K562 (cell line): ENCODE results near the gene MARS2. TPM values are rescaled to one million over a fixed set of nuclear protein-coding genes. Genes with fewer than 3 reads are reported as not detected.

Source experiments
- ATAC-seq: fragments of 200-7000 bp; cut with Tn5 transposase; 3 replicates; pipeline ENCODE4 v1.9.1; 2020; ENCODE audit warnings: moderate library complexity
- BruUV-seq: library from RNA; stranded (reverse); fragments of 400-500 nt; replicated peaks from 2 replicates; lab custom pipeline; 2021; lab: Mats Ljungman, UMichigan
- CTCF ChIA-PET: fragments of 300-600 bp; formaldehyde crosslinking; extraction: SDS; loops from one replicate; lab custom pipeline; 2021; ENCODE audit warnings: low intra/inter-chr PET ratio; lab: Yijun Ruan, JAX
- POLR2A ChIA-PET: fragments of 300-600, 350-650 bp; sonication (Branson Sonifier 250); formaldehyde crosslinking; extraction: SDS; loops from one replicate; lab custom pipeline; 2021; ENCODE audit warnings: antibody characterized with exemption, inconsistent platforms; lab: Yijun Ruan, JAX
- DNase-seq, 4 experiments: peaks; one replicate each; pipeline versions ENCODE4 v3.0.0 to v3.0.0-alpha.2; 2011 to 2018; ENCODE audit warnings: low spot score in 3 of 4, mixed read lengths in 3 of 4; ENCODE audit errors: extremely low read depth in 1 of 4
- FAIRE-seq: peaks from 2 replicates; lab custom pipeline; 2011; peaks lifted over from hg19 to GRCh38; lab: Jason Lieb, UNC
- H2AFZ ChIP-seq: 2 replicates; pipeline ENCODE4 v1.6.0; 2011; ENCODE audit warnings: low read depth, low read length, control low read depth, inconsistent platforms
- H3K27ac ChIP-seq: fragments of 200-600 bp; 3 replicates; pipeline ENCODE4 v1.8.0; 2011; ENCODE audit warnings: low read depth, mild to moderate bottlenecking, control low read depth, inconsistent platforms, low read length, moderate library complexity, mixed read lengths; ENCODE audit errors: extremely low read depth
- H3K27me3 ChIP-seq, 2 experiments: fragments of 300-600 bp in 1 of 2; 2 replicates in 1 of 2; 3 replicates in 1 of 2; pipeline versions ENCODE4 v1.6.0 to v1.8.0; 2011; ENCODE audit warnings: inconsistent platforms in 2 of 2, low read length in 2 of 2, mild to moderate bottlenecking in 1 of 2, mixed read lengths in 1 of 2, moderate library complexity in 1 of 2; ENCODE audit not compliant: control insufficient read depth in 2 of 2, insufficient read depth in 2 of 2
- H3K36me3 ChIP-seq: fragments of 300-600 bp; 3 replicates; pipeline ENCODE4 v1.8.0; 2011; ENCODE audit warnings: mild to moderate bottlenecking, low read length, inconsistent platforms; ENCODE audit not compliant: control insufficient read depth, insufficient read depth
- H3K4me1 ChIP-seq, 2 experiments: fragments of 200-600 bp in 1 of 2; replicated peaks in 1 of 2; 2 replicates in 1 of 2; 3 replicates in 1 of 2; pipeline versions ENCODE4 v1.5.1 to v1.8.0; 2011; ENCODE audit warnings: inconsistent platforms in 2 of 2, low read length in 2 of 2, mild to moderate bottlenecking in 1 of 2, mixed read lengths in 1 of 2, moderate library complexity in 1 of 2; ENCODE audit not compliant: control insufficient read depth in 2 of 2, insufficient read depth in 2 of 2
- H3K4me2 ChIP-seq: 2 replicates; pipeline ENCODE4 v1.6.1; 2011; ENCODE audit warnings: low read length, control low read depth, inconsistent platforms, mixed read lengths; ENCODE audit not compliant: insufficient read depth
- H3K4me3 ChIP-seq: fragments of 200-600 bp; sonication (generic), shearing (Covaris generic); 2 replicates; pipeline ENCODE4 v1.5.1; 2016; ENCODE audit warnings: control low read depth, inconsistent platforms
- H3K79me2 ChIP-seq: fragments of 200-600 bp; 3 replicates; pipeline ENCODE4 v1.8.0; 2011; ENCODE audit warnings: low read length, inconsistent platforms; ENCODE audit not compliant: control insufficient read depth, insufficient read depth
- H3K9ac ChIP-seq, 2 experiments: 2 replicates each; pipeline versions ENCODE4 v1.6.0 to v1.6.1; 2011; ENCODE audit warnings: low read depth in 2 of 2, low read length in 2 of 2, control low read depth in 1 of 2, inconsistent platforms in 1 of 2, mild to moderate bottlenecking in 1 of 2, mixed read lengths in 1 of 2; ENCODE audit not compliant: insufficient read depth in 1 of 2
- H3K9me1 ChIP-seq: one replicate; pipeline ENCODE4 v1.6.0; 2011; ENCODE audit warnings: inconsistent platforms, mild to moderate bottlenecking, low read length, moderate library complexity; ENCODE audit not compliant: control insufficient read depth, insufficient read depth
- H3K9me3 ChIP-seq: replicated peaks from 2 replicates; pipeline ENCODE4 v1.5.1; 2011; ENCODE audit warnings: low read depth, low read length, inconsistent platforms; ENCODE audit not compliant: control insufficient read depth, insufficient read depth
- H4K20me1 ChIP-seq: replicated peaks from 2 replicates; pipeline ENCODE4 v1.6.1; 2011; ENCODE audit warnings: low read length, inconsistent platforms, mixed read lengths; ENCODE audit not compliant: control insufficient read depth, insufficient read depth
- ETV1 ChIP-seq: fragments of 450-650 bp; conservative IDR thresholded peaks from 2 replicates; pipeline ENCODE4 v1.6.1; 2016; ENCODE audit warnings: missing genetic modification characterization, control low read depth, low read depth, missing compliant biosample characterization
- WGBS: fragments of 100-300 bp; shearing (Covaris generic); methylation state at CpG from one replicate; pipeline ENCODE4 v1.1.6; 2016; ENCODE audit warnings: low coverage, mixed read lengths; ENCODE audit not compliant: insufficient coverage; ENCODE audit errors: missing lambda C conversion rate; 5-methylcytosine and 5-hydroxymethylcytosine counted together
- in situ Hi-C: fragments of 300-500 bp; cut with MboI; formaldehyde crosslinking; loops from 4 replicates; pipeline ENCODE4 v1.15.0; 2018; ENCODE audit warnings: inconsistent platforms, mixed read lengths
- intact Hi-C: fragments of 100-400 bp; cut with micrococcal nuclease; formaldehyde crosslinking; loops from 2 replicates; pipeline ENCODE4 v1.14.2; 2022
- polyA plus RNA-seq, 8 experiments: library from polyadenylated mRNA; depleted of rRNA in 4 of 8; stranded (reverse) in 5 of 8; unstranded in 3 of 8; fragments of >200 nt; fragmentation: Nextera tagmentation in 2 of 8; fragmentation: Illumina TruSeq in 1 of 8; extraction: Ambion mirVana in 2 of 8; extraction: Trizol in 1 of 8; gene quantifications; 2 replicates each; pipeline versions ENCODE4 v1.2.1 to v1.2.3, GENCODE V29; 2011 to 2014; ENCODE audit warnings: inconsistent platforms in 1 of 8, missing spikeins in 1 of 8
- total RNA-seq, 7 experiments: library from RNA; depleted of rRNA in 6 of 7; stranded (reverse); fragments of >200 nt in 6 of 7; fragmentation: Illumina TruSeq in 2 of 7; extraction: Trizol in 2 of 7; gene quantifications; 2 replicates each; pipeline versions ENCODE4 v1.2.1 to v1.2.3, GENCODE V29; 2011 to 2021; ENCODE audit warnings: low replicate concordance in 1 of 7
- TF ChIP-seq, protein P1 (sequence below): fragments of 250-450 bp; sonication (Bioruptor Pico); IDR thresholded peaks from 2 replicates; pipeline ENCODE4 v1.4.0; 2020; ENCODE audit warnings: mild to moderate bottlenecking, moderate library complexity

Gene MARS2
- total and polyA plus RNA-seq, 9 of the 15 experiments (the other 6 are each of a cell fraction or from before 2014, with no cell fraction given), result 4.0 to 17.6 (median 12.5) TPM

- Histone ChIP-seq H3K4me2 (peak overlapping the region; percentile 85), H3K27ac (peak overlapping the region; percentile 68), H3K9me1 (no peaks in the 10 kb centered on the region), H3K79me2 (peaks cover 56% of the 10 kb centered on the region), H2AFZ (peak overlapping the region; percentile 92; the same call in 1 of the 2 replicates), H3K4me1 (peaks cover 5 to 12% of the 10 kb centered on the region in 2 experiments; a peak in 4 of 5 replicates), H3K27me3 (no peaks in the 10 kb centered on the region), H3K36me3 (peaks cover 33% of the 10 kb centered on the region), H3K9ac (peak overlapping the region; percentile 52 to 95), H3K9me3 (no peaks in the 10 kb centered on the region), H4K20me1 (peaks cover 14% of the 10 kb centered on the region), H3K4me3 (peak overlapping the region; percentile 88)
- TF ChIP-seq ETV1 (tag), result 0 out of 2 replicates have a peak, but pooled peaks have one; percentile 14
- TF ChIP-seq, protein P1, sequence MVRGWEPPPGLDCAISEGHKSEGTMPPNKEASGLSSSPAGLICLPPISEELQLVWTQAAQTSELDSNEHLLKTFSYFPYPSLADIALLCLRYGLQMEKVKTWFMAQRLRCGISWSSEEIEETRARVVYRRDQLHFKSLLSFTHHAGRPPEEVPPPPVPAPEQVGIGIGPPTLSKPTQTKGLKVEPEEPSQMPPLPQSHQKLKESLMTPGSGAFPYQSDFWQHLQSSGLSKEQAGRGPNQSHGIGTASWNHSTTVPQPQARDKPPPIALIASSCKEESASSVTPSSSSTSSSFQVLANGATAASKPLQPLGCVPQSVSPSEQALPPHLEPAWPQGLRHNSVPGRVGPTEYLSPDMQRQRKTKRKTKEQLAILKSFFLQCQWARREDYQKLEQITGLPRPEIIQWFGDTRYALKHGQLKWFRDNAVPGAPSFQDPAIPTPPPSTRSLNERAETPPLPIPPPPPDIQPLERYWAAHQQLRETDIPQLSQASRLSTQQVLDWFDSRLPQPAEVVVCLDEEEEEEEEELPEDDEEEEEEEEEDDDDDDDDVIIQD (CRISPR knock-in tag), result no peak
- ChIA-PET POLR2A (interaction anchor here (0.7 kb wide), 2 partner anchors 175 to 774 kb away, joined by 3 read pairs; no protein-coding TSS in a partner anchor), CTCF (no interaction called here)
- ATAC-seq (peak; percentile 38), DNase-seq (peak in 1 of 4 experiments; percentile 24), FAIRE-seq (no peak)
- BruUV-seq, result no TSS peak
- under 1% methylated on average over 35 of the region's 38 CpGs for WGBS
- intact Hi-C loops (loop anchor here (2.0 to 10.0 kb wide), 5 partner anchors 209 to 591 kb away; partner anchors contain the start of gene HSPD1), in situ Hi-C loops (no loop called here)
Measured at GRCh38 chr2:197705912-197706838, 1.0 kb downstream of the MARS2 start.
